ENCODE data around the gene KRT85.
A peak's percentile ranks its signal among the peaks of the same experiment; 100 is the strongest.

The KRT85 gene

DNA sequence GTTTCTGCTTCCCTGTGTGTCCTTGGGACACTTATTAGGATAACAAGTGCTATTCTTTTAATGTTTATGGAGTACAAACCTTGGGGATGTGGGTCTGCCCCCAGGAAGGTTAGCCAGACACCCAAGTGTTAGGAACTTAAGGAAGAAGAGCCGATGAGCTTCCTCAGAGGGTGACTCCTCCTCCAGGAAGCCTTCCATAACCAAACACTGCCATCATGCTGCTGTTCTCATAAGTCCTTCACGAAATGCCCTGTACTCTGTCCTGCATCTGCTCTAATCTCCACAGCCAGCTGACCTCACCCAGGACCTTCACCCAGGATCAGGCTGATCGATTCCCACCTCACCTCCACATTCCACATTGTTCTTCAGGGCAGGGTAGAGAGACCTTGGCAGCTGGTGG is 1.2 kb upstream of the KRT85 start:
- TF ChIP-seq, protein P1, sequence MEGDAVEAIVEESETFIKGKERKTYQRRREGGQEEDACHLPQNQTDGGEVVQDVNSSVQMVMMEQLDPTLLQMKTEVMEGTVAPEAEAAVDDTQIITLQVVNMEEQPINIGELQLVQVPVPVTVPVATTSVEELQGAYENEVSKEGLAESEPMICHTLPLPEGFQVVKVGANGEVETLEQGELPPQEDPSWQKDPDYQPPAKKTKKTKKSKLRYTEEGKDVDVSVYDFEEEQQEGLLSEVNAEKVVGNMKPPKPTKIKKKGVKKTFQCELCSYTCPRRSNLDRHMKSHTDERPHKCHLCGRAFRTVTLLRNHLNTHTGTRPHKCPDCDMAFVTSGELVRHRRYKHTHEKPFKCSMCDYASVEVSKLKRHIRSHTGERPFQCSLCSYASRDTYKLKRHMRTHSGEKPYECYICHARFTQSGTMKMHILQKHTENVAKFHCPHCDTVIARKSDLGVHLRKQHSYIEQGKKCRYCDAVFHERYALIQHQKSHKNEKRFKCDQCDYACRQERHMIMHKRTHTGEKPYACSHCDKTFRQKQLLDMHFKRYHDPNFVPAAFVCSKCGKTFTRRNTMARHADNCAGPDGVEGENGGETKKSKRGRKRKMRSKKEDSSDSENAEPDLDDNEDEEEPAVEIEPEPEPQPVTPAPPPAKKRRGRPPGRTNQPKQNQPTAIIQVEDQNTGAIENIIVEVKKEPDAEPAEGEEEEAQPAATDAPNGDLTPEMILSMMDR (IDR thresholded peaks at IDR 0.05), result no peak
- no peak for TF ChIP-seq ZFX (IDR thresholded peaks at IDR 0.05; ENCODE audit: borderline replicate concordance)
- no peak overlapping the region for H3K27ac ChIP-seq

DNA sequence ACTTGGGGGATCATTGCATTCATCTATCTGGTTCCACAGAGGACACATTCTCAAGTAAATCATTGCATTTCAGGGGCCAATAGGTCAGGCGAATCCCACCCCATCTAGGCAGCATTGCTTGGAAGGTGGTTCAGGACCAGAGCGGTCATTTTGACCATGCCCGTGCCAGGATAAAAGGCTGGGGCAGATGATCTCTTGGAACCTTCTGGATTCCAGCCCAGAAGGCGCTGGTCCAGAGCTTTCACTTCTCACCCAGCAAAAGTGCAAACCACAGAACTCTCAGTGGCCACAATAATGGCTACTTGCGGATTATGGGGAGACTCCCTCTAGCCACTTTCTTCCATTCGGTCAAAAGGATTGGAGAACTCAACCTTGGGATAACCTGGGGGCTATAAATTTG is 595 bp upstream of the KRT85 start:
- TF ChIP-seq, protein P1 (IDR thresholded peaks at IDR 0.05), result no peak
- TF ChIP-seq ZFX (IDR thresholded peaks at IDR 0.05; ENCODE audit: borderline replicate concordance), result no peak
- no peak overlapping the region for H3K27ac ChIP-seq

DNA sequence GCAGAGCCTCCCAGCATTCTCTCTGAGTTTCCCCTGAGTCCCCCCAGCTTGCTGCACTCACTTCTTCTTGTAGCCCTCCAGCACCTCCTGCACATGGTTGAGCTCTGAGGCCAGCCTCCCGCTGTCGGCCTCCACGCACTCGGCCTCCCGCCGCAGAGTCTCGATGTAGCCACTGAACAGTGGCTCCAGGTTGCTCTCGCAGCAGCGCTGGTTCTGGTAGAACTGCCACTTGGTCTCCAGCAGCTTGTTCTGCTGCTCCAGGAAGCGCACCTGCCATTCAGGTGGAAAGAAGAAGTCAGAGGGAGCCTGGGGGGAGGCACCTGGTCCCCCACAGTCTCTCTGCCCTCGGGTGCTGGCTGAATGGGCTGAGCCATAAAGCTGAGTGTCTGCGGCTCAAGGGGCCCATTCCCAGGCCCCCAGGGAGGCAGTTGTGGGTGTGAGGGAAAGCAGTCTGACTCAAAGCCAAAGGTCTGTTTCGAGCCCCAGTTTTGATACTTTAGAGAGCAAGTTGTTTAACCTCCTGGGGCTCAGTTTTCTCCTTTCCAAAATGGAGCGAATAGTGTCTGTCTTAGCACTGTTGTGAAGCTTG is 2.3 kb downstream of the KRT85 start:
- no peak overlapping the region for H3K27ac ChIP-seq
- no peak for TF ChIP-seq ZFX (IDR thresholded peaks at IDR 0.05; ENCODE audit: borderline replicate concordance)
- TF ChIP-seq, protein P1 (IDR thresholded peaks at IDR 0.05), result no peak

DNA sequence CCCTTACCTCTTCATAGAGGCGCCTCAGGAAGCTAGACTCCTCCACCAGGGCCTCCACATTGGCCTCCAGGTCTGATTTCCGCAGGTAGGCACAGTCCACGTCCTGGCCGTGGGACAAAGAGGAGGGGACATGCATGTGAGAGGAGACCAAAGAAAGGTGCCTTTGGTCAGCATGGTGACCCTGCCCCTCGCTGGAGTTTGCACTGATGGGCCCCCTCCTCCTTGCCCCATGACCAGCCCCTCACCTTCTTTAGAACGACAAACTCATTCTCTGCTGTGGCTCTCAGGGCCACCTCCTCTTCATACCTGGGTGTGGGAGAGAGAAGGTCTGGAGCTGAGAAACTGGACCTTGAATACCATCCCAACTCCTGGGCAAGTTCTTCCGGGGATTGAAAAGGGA is 3.2 kb downstream of the KRT85 start:
- TF ChIP-seq, protein P1 (IDR thresholded peaks at IDR 0.05), result no peak
- TF ChIP-seq ZFX (IDR thresholded peaks at IDR 0.05; ENCODE audit: borderline replicate concordance), result no peak
- H3K27ac ChIP-seq, result no peak overlapping the region

DNA sequence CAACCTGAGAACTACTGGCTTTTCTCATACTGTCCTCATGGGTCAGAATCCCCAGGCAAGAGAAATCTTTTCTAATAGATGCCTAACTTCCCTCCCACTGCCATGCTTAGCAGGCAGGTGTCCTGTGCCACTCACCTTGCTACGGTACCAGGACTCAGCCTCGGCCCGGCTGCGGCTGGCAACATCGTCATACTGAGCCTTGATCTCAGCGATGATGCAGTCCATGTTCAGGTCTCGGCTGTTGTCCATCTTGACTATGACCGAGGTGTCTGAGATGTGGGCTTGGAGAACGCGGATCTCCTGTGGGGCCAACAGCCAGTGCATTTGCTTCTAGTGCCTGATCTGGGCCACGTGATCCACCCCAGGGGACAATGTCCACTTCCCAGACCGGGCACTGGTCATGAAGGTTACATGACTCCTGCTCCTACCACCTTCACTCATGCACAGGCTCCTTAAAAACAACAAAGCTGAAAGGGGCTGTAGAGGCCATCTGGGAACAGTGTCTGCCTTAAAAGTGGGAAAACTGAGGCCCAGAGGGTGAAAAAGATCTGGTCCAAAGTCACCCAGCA is 4.1 kb downstream of the KRT85 start:
- TF ChIP-seq, protein P1 (IDR thresholded peaks at IDR 0.05), result no peak
- no peak for TF ChIP-seq ZFX (IDR thresholded peaks at IDR 0.05; ENCODE audit: borderline replicate concordance)
- no peak overlapping the region for H3K27ac ChIP-seq

DNA sequence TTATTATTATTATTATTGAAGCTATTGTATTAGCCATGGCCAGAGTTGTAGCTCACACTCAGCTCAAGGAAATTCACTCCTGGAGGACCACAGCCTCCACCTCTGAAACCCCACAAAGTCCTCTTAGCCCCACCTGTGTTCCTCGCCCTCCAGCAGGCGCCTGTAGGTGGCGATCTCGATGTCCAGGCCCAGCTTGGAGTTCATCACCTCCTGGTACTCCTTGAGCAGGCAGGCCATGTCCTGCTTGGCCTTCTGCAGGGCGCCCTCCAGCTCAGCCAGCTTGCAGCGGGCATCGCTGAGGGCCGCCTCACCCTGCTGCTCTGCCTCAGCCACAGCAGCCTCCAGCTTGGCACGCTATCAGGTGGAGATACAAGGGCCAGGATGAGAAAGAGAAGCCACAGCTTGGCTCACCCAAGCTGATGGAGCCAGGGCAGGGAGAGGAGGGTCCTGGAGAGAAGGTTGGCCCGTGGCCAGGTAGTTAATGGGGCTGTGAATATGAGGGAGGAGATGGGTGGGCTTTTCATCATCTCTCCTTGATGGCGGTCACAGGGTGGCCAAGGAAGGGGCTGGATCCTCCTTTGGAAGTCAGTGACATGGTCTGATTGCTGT is 5.1 kb downstream of the KRT85 start:
- TF ChIP-seq ZFX (IDR thresholded peaks at IDR 0.05; ENCODE audit: borderline replicate concordance), result no peak
- TF ChIP-seq, protein P1 (IDR thresholded peaks at IDR 0.05), result peak; percentile 67

DNA sequence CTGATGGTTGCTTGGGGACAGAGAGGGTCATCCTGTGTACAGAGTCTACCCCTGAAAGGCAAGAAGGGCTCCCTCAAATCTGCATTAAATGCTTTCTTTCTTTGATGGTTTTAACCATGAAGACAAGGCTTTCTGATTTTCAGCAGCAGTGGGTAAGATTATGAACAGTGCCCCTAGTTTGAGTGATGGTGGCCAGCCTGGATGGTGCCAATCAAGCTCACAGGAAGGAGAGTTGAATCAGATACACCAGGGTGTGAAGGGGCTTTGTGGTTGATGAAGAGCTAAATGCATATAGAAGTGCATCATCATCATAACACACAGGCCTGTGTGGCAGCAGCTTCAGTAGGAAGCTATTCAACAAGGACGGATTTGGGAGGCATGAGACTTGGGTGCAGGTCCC is 5.7 kb downstream of the KRT85 start:
- H3K27ac ChIP-seq, result no peak overlapping the region
- TF ChIP-seq, protein P1 (IDR thresholded peaks at IDR 0.05), result no peak
- TF ChIP-seq ZFX (IDR thresholded peaks at IDR 0.05; ENCODE audit: borderline replicate concordance), result no peak

More for the DNA sequence above, 5.1 kb downstream of the KRT85 start:
- H3K27ac ChIP-seq, result no peak overlapping the region

Data from 22Rv1 (cell line).